IMR-90 (cell line): ENCODE data around the gene CALM1. TPM values are rescaled to one million over a fixed set of nuclear protein-coding genes. Genes with fewer than 3 reads are reported as not detected.

Experiments used
- ATAC-seq: fragments of 200-7000 bp; cut with Tn5 transposase; 2 replicates; pipeline ENCODE4 v1.9.1; 2020; ENCODE audit warnings: low read depth, mild to moderate bottlenecking, moderate library complexity
- BruUV-seq: library from RNA; stranded (reverse); fragments of 400-500 nt; replicated peaks from 2 replicates; lab custom pipeline; 2021; lab: Mats Ljungman, UMichigan
- CTCF ChIA-PET: fragments of 300-600 bp; formaldehyde crosslinking; extraction: SDS; loops from one replicate; lab custom pipeline; 2021; ENCODE audit warnings: antibody characterized with exemption; lab: Yijun Ruan, JAX
- POLR2A ChIA-PET: fragments of 300-600 bp; sonication (Branson Sonifier 250); formaldehyde crosslinking; loops from one replicate; lab custom pipeline; 2022; ENCODE audit warnings: antibody characterized with exemption; ENCODE audit not compliant: unreplicated experiment; lab: Charles Lee
- DNase-seq: peaks from one replicate; pipeline ENCODE4 v3.0.0; 2013
- H2AFZ ChIP-seq: replicated peaks from 2 replicates; pipeline ENCODE3; 2013; ENCODE audit warnings: low read length, mild to moderate bottlenecking; ENCODE audit not compliant: poor library complexity
- H2AK5ac ChIP-seq: 2 replicates; pipeline ENCODE4 v1.6.1; 2013; ENCODE audit warnings: low read depth, low read length, inconsistent platforms
- H2AK9ac ChIP-seq: replicated peaks from 2 replicates; pipeline ENCODE3; 2013; ENCODE audit warnings: mild to moderate bottlenecking, low read depth, low read length, moderate library complexity; ENCODE audit not compliant: poor library complexity
- H2BK120ac ChIP-seq: 2 replicates; pipeline ENCODE4 v1.6.1; 2013; ENCODE audit warnings: low read depth, low read length, inconsistent platforms
- H2BK15ac ChIP-seq: 3 replicates; pipeline ENCODE4 v1.6.1; 2013; ENCODE audit warnings: low read depth, low read length, inconsistent platforms
- H2BK20ac ChIP-seq: 2 replicates; pipeline ENCODE4 v1.6.1; 2013; ENCODE audit warnings: low read depth, mild to moderate bottlenecking, inconsistent platforms, low read length, moderate library complexity
- H2BK5ac ChIP-seq: 2 replicates; pipeline ENCODE4 v1.6.1; 2013; ENCODE audit warnings: mild to moderate bottlenecking, low read depth, low read length, inconsistent platforms; ENCODE audit not compliant: poor library complexity, severe bottlenecking
- H3K14ac ChIP-seq: replicated peaks from 2 replicates; pipeline ENCODE4 v1.6.1; 2013; ENCODE audit warnings: low read depth, low read length, inconsistent platforms
- H3K18ac ChIP-seq: 2 replicates; pipeline ENCODE4 v1.6.1; 2013; ENCODE audit warnings: low read depth, low read length, control low read depth
- H3K23ac ChIP-seq: 2 replicates; pipeline ENCODE4 v1.6.1; 2013; ENCODE audit warnings: low read depth, low read length, inconsistent platforms
- H3K27ac ChIP-seq: 2 replicates; pipeline ENCODE4 v1.5.1; 2013; ENCODE audit warnings: mild to moderate bottlenecking, control low read depth, low read length; ENCODE audit not compliant: insufficient read depth
- H3K27me3 ChIP-seq: 2 replicates; pipeline ENCODE4 v1.6.1; 2013; ENCODE audit warnings: low read length; ENCODE audit not compliant: control insufficient read depth, insufficient read depth
- H3K36me3 ChIP-seq: 2 replicates; pipeline ENCODE4 v1.6.1; 2013; ENCODE audit warnings: low read length, mixed read lengths; ENCODE audit not compliant: control insufficient read depth, insufficient read depth
- H3K4ac ChIP-seq: 2 replicates; pipeline ENCODE4 v1.6.1; 2013; ENCODE audit warnings: low read depth, low read length, inconsistent platforms
- H3K4me1 ChIP-seq: 2 replicates; pipeline ENCODE4 v1.6.1; 2013; ENCODE audit warnings: low read length, mixed read lengths; ENCODE audit not compliant: control insufficient read depth, insufficient read depth
- H3K4me2 ChIP-seq: 2 replicates; pipeline ENCODE4 v1.6.1; 2013; ENCODE audit warnings: low read depth, mild to moderate bottlenecking, control low read depth, low read length, moderate library complexity
- H3K4me3 ChIP-seq: 2 replicates; pipeline ENCODE4 v1.5.1; 2013; ENCODE audit warnings: low read depth, mild to moderate bottlenecking, control low read depth, low read length, moderate library complexity; ENCODE audit not compliant: insufficient read depth
- H3K56ac ChIP-seq: 2 replicates; pipeline ENCODE4 v1.6.1; 2013; ENCODE audit warnings: low read length, inconsistent platforms; ENCODE audit not compliant: insufficient read depth; ENCODE audit errors: extremely low read depth
- H3K79me1 ChIP-seq, 2 experiments: 2 replicates each; pipeline ENCODE4 v1.6.1; 2013; ENCODE audit warnings: low read length in 2 of 2, inconsistent platforms in 1 of 2, low read depth in 1 of 2
- H3K9ac ChIP-seq: 2 replicates; pipeline ENCODE4 v1.6.1; 2013; ENCODE audit warnings: low read depth, low read length, control low read depth
- H3K9me1 ChIP-seq: 2 replicates; pipeline ENCODE4 v1.6.1; 2013; ENCODE audit warnings: low read length, inconsistent platforms; ENCODE audit not compliant: insufficient read depth
- H3K9me3 ChIP-seq: 2 replicates; pipeline ENCODE4 v1.6.1; 2013; ENCODE audit warnings: low read length; ENCODE audit not compliant: control insufficient read depth, insufficient read depth
- H4K20me1 ChIP-seq: 2 replicates; pipeline ENCODE4 v1.6.1; 2013; ENCODE audit warnings: low read length, inconsistent platforms; ENCODE audit not compliant: insufficient read depth
- H4K5ac ChIP-seq: 2 replicates; pipeline ENCODE4 v1.6.1; 2013; ENCODE audit warnings: mild to moderate bottlenecking, low read depth, low read length, control low read depth
- H4K8ac ChIP-seq, 2 experiments: 2 replicates each; pipeline ENCODE4 v1.6.1; 2013; ENCODE audit warnings: low read depth in 2 of 2, low read length in 2 of 2, control low read depth in 1 of 2, inconsistent platforms in 1 of 2
- H4K91ac ChIP-seq: 2 replicates; pipeline ENCODE4 v1.6.1; 2013; ENCODE audit warnings: low read depth, low read length, inconsistent platforms; ENCODE audit not compliant: insufficient read depth
- NFE2L2 ChIP-seq: fragments of 150-350 bp; IDR thresholded peaks from 2 replicates; pipeline ENCODE4 v1.6.1; 2016; ENCODE audit warnings: low read depth, mild to moderate bottlenecking, low read length
- RAD21 ChIP-seq: IDR thresholded peaks from 2 replicates; pipeline ENCODE4 v1.6.1; 2012; ENCODE audit warnings: low read length, improper control_type of control experiment
- RFX5 ChIP-seq: IDR thresholded peaks from 2 replicates; pipeline ENCODE4 v1.8.0; 2012; ENCODE audit warnings: low read depth, mild to moderate bottlenecking, low read length, moderate library complexity
- SMC3 ChIP-seq: fragments of 150-350 bp; IDR thresholded peaks from 2 replicates; pipeline ENCODE4 v1.6.1; 2016; ENCODE audit warnings: low read depth, mild to moderate bottlenecking, antibody characterized with exemption, low read length, moderate library complexity
- WGBS, 2 experiments: methylation state at CpG; one replicate each; pipeline versions ENCODE4 v1.1.5 to v1.1.7; 2013; ENCODE audit warnings: missing lambda C conversion rate in 2 of 2; ENCODE audit not compliant: insufficient read length in 1 of 2; ENCODE audit errors: extremely low coverage in 2 of 2; 5-methylcytosine and 5-hydroxymethylcytosine counted together
- dilution Hi-C: fragments of 300-500 bp; cut with HindIII; formaldehyde crosslinking; loops from one replicate; pipeline ENCODE4 v1.14.3; 2018; ENCODE audit warnings: low sequenced_read_pairs; ENCODE audit not compliant: unreplicated experiment
- in situ Hi-C: fragments of 300-500 bp; cut with MboI; formaldehyde crosslinking; loops from 3 replicates; pipeline ENCODE4 v1.14.3; 2019; ENCODE audit warnings: low sequenced_read_pairs, inconsistent platforms, mixed read lengths
- intact Hi-C: fragments of 100-400 bp; cut with micrococcal nuclease; formaldehyde crosslinking; loops from 2 replicates; pipeline ENCODE4 v1.10.0; 2022
- polyA plus RNA-seq, 3 experiments: library from polyadenylated mRNA; depleted of rRNA; stranded (reverse); fragments of >200 nt; gene quantifications; 2 replicates each; pipeline ENCODE4 v1.2.3, GENCODE V29; 2012; ENCODE audit warnings: low replicate concordance in 1 of 3
- total RNA-seq: library from RNA; depleted of rRNA; stranded (reverse); fragments of >200 nt; gene quantifications from 2 replicates; pipeline ENCODE4 v1.2.3, GENCODE V29; 2012
- TF ChIP-seq, protein P1 (sequence below): fragments of 150-350 bp; IDR thresholded peaks from 2 replicates; pipeline ENCODE4 v1.6.1; 2016; ENCODE audit warnings: low read depth, mild to moderate bottlenecking, low read length, moderate library complexity, borderline replicate concordance

CALM1 gene
- total and polyA plus RNA-seq, 2 of the 4 experiments (the other 2 are of a cell fraction) = 72.9 to 188 TPM

DNA sequence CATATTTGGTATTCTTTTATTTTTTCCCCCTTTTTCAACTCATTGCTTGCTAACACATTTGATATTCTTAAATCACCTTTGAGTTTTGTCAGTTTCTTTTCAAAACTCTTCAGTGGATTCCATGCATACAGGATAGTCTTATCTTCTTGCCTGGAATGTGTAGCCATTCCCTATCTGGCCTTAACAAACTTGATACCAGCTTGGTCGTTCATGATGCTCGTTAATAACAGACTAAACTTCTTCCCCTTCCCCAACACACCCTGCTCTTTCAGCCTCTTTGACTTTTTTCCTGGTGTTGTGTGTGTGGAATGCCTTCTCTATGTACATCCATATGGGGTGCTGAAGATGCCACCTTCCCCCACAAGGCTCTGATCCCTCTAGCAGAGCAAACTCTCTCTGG, 17.7 kb upstream of the CALM1 start:
- Histone ChIP-seq H3K4ac (no peak overlapping the region), H4K91ac (no peak overlapping the region), H3K4me3 (no peak overlapping the region), H4K20me1 (no peaks in the 10 kb centered on the region), H3K9me3 (no peaks in the 10 kb centered on the region), H3K4me1 (peaks cover 10% of the 10 kb centered on the region), H2AK5ac (no peak overlapping the region), H3K56ac (no peak overlapping the region), H3K4me2 (no peak overlapping the region), H3K36me3 (no peaks in the 10 kb centered on the region), H3K18ac (no peak overlapping the region), H2BK120ac (no peak overlapping the region), H3K9ac (no peak overlapping the region), H3K79me1 (peaks cover 3 to 7% of the 10 kb centered on the region in 2 experiments; a peak in 1 of 4 replicates), H3K27ac (no peak overlapping the region), H3K9me1 (0 out of 2 replicates have a peak, but pooled peaks cover 2% of the 10 kb centered on the region), H2BK15ac (no peak overlapping the region), H2BK20ac (no peak overlapping the region), H4K8ac (no peak overlapping the region), H3K27me3 (no peaks in the 10 kb centered on the region), H3K14ac (no peak overlapping the region), H4K5ac (no peak overlapping the region), H2BK5ac (no peak overlapping the region), H2AK9ac (no peak overlapping the region), H3K23ac (no peak overlapping the region), H2AFZ (no peak overlapping the region)
- in situ Hi-C loops = loop anchor here (25.0 kb wide), 1 partner anchor 783 kb away; no protein-coding TSS in a partner anchor
- ChIA-PET POLR2A (no interaction called here), CTCF (no interaction called here)
- DNase-seq (no peak), ATAC-seq (no peak)
- intact Hi-C loops = no loop called here
- no TSS peak for BruUV-seq
- dilution Hi-C loops = no loop called here
- no CpG with 5 or more reads among the region's 2 CpGs for WGBS, 2 experiments
- TF ChIP-seq SMC3 (no peak), NFE2L2 (no peak), RFX5 (no peak), RAD21 (no peak)
- TF ChIP-seq, protein P1, sequence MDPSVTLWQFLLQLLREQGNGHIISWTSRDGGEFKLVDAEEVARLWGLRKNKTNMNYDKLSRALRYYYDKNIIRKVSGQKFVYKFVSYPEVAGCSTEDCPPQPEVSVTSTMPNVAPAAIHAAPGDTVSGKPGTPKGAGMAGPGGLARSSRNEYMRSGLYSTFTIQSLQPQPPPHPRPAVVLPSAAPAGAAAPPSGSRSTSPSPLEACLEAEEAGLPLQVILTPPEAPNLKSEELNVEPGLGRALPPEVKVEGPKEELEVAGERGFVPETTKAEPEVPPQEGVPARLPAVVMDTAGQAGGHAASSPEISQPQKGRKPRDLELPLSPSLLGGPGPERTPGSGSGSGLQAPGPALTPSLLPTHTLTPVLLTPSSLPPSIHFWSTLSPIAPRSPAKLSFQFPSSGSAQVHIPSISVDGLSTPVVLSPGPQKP = no peak
